ENCODE data around the gene ISCA2.

DNA sequence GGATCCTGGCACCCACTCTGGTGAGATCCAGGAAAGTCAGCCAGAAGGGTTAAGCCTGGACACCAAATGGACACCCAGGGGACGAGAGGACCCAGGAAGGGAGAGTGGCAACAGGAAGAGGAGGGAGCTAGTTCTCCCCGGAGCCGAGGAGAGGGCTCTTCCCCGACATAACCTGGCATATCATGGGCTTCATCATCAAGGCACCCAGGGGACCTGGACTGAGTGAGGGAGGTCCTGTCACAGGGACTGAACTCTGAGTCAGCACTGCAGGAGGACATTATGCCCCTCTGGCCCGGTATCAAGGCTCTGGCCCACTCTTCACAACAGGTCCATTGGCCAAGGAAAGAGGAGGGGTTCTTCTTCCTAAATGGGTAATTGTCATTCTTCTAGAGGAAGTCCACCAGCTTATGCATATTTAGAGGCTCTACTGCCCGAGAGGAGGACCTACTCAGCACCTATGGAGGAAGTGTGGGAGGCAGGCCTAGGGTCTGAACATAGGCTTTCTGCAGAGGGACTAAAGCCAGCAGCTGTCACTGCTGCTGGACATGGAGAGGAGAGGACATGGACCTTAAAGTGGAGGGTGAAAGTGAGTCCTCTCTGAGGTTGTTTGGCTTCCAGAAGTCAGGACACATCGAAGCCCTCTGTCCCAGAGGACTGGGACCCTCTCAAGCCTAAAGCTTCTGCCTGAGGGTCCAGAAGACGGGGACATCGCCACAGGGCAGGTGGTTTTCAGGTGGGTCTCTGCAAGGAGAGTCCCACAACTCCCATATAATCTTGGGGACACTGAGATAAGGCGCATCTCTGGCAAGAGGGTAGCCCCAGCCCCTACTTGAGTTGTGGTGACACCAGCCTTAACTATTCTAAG lies 18.6 kb downstream of the ISCA2 start:
- TF ChIP-seq POLR2AphosphoS5 (IDR thresholded peaks at IDR 0.05; ENCODE audit: borderline replicate concordance, low read depth, low read length) (no peak), EZH2 (IDR thresholded peaks at IDR 0.05) (no peak)
